Left lung (tissue), 10 donors: ENCODE data around the gene USP53. TPM values are rescaled to one million over a fixed set of nuclear protein-coding genes. Genes with fewer than 3 reads are reported as not detected.

Experiments
- ATAC-seq: fragments of 200-7000 bp; cut with Tn5 transposase; one replicate; pipeline ENCODE4 v1.9.1; 2020; ENCODE audit warnings: moderate library complexity
- DNase-seq, 4 donors: peaks; one replicate each; pipeline ENCODE4 v3.0.0-alpha.2; 2013 to 2020
- H3K27ac ChIP-seq, 2 donors: fragments of 200-600 bp; sonication (generic) in 1 of 2; one replicate each; pipeline versions ENCODE4 v1.5.0 to v1.8.0; 2020 to 2021
- H3K27me3 ChIP-seq, 2 donors: fragments of 200-600 bp; sonication (generic) in 1 of 2; one replicate each; pipeline versions ENCODE4 v1.5.0 to v1.8.0; 2020 to 2021
- H3K36me3 ChIP-seq, 2 donors: fragments of 200-600 bp; sonication (generic) in 1 of 2; one replicate each; pipeline versions ENCODE4 v1.5.0 to v1.8.0; 2020 to 2021
- H3K4me1 ChIP-seq, 2 donors: fragments of 200-600 bp; one replicate each; pipeline ENCODE4 v1.8.0; 2021
- H3K4me3 ChIP-seq, 2 donors: fragments of 200-600 bp; sonication (generic) in 1 of 2; one replicate each; pipeline versions ENCODE4 v1.5.0 to v1.8.0; 2020 to 2021; ENCODE audit warnings: mild to moderate bottlenecking in 1 of 2
- H3K9me3 ChIP-seq, 2 donors: fragments of 200-600 bp; sonication (generic) in 1 of 2; one replicate each; pipeline versions ENCODE4 v1.5.0 to v1.8.0; 2020 to 2021
- intact Hi-C, 2 donors: fragments of 100-400 bp; cut with DNase I; formaldehyde crosslinking; loops; one replicate each; pipeline versions ENCODE4 v1.11.2 to v1.14.2; 2022
- polyA plus RNA-seq, 6 donors: library from polyadenylated mRNA; unstranded; fragments of 120-200 nt; gene quantifications; one replicate each; pipeline ENCODE4 v1.2.1, GENCODE V29; 2013; ENCODE audit not compliant: insufficient read length in 6 of 6
- total RNA-seq, 2 donors: library from RNA; stranded (reverse); fragmentation: NEBNext Ultra II Directional; extraction: Animal tissue kit (Norgen Biotek cat#: 25700); gene quantifications; one replicate each; pipeline ENCODE4 v1.2.1, GENCODE V29; 2021
- TF ChIP-seq, protein P1 (sequence below), 2 donors: fragments of 200-600 bp; sonication (generic) in 1 of 2; IDR thresholded peaks; one replicate each; pipeline versions ENCODE4 v1.5.0 to v1.8.0; 2021; ENCODE audit warnings: antibody characterized with exemption in 2 of 2
- donor health status: DM: no; HTN: yes; CAD: no.
- donor health status: DM: no; HTN: no; CAD: no.

USP53 gene
- total and polyA plus RNA-seq, 8 donors = 25.4 to 51.5 (median 30.6) TPM

DNA sequence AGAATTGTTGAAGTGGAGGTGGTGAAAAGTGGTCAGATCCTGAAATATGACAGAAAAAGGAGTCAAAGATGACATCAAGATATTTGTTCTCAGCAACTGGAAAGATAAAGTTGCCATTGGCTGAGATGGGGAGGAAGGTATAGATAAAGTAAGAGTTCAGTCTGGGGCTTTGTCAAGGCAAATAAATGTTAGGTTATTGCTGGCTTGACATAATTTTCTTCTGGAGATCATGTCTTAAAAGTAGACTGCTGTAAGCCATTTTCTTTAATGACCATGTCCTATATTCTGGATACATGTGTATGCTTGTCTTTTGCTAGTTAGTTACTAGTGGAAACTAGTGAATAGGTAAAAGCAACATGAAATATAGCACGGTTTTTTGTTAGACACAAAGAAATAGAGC is 5.6 kb downstream of the USP53 start:
- intact Hi-C loops = no loop called here
- Histone ChIP-seq H3K9me3 (no peaks in the 10 kb centered on the region), H3K4me3 (no peak overlapping the region), H3K27ac (no peak overlapping the region), H3K4me1 (peaks cover 0 to 6% of the 10 kb centered on the region in 2 donors), H3K27me3 (no peaks in the 10 kb centered on the region), H3K36me3 (no peaks in the 10 kb centered on the region)
- DNase-seq = no peak
- ATAC-seq = no peak
- TF ChIP-seq, protein P1, sequence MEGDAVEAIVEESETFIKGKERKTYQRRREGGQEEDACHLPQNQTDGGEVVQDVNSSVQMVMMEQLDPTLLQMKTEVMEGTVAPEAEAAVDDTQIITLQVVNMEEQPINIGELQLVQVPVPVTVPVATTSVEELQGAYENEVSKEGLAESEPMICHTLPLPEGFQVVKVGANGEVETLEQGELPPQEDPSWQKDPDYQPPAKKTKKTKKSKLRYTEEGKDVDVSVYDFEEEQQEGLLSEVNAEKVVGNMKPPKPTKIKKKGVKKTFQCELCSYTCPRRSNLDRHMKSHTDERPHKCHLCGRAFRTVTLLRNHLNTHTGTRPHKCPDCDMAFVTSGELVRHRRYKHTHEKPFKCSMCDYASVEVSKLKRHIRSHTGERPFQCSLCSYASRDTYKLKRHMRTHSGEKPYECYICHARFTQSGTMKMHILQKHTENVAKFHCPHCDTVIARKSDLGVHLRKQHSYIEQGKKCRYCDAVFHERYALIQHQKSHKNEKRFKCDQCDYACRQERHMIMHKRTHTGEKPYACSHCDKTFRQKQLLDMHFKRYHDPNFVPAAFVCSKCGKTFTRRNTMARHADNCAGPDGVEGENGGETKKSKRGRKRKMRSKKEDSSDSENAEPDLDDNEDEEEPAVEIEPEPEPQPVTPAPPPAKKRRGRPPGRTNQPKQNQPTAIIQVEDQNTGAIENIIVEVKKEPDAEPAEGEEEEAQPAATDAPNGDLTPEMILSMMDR (IDR thresholded peaks at IDR 0.05) = no peak

DNA sequence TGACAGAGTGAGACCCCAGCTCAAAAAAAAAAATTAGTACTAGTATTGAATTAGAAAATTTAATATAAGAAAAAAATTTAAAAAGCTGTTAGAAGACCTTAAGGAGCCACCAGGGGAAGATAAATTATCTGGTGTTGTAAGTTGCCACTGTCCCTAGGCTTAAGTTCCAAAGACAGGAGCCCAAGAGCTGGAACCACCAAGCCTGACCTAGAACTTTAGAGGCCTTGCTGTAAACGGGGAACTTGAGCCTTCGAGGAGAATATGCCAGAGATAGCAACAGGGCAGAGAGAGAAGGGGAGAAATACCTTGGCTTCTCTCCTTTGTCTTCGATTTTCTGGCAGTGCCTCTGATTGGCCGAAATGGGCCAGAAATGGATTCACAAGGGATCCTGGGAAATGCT is 8.9 kb downstream of the USP53 start:
- H3K4me3 ChIP-seq = no peak overlapping the region
- H3K4me1 ChIP-seq = no peaks in the 10 kb centered on the region
- TF ChIP-seq, protein P1 (IDR thresholded peaks at IDR 0.05) = no peak
- DNase-seq = no peak
- no peaks in the 10 kb centered on the region for H3K27me3 ChIP-seq
- no peak for ATAC-seq
- no peaks in the 10 kb centered on the region for H3K9me3 ChIP-seq
- no peak overlapping the region for H3K27ac ChIP-seq
- intact Hi-C loops = no loop called here
- H3K36me3 ChIP-seq = no peaks in the 10 kb centered on the region

DNA sequence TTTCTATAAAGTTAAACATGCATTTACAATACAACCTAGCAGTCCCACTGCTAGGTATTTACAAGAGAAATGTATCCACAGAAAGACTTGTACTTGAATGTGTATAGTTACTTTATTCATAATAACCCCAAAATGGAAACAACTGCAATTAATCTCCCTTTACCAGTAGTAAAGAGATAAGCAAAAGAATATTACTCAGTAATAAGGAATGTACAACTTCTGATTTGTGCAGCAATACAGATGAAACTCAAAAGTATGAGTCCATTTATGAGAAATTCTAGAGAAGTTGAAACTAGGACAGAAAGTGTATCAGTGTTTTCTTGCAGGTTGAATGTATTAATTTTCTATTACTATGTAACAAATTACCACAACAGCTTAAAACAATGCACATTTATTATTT is 15.2 kb downstream of the USP53 start:
- intact Hi-C loops = no loop called here
- no peak overlapping the region for H3K27ac ChIP-seq
- DNase-seq (no peak), ATAC-seq (no peak)
- H3K9me3 ChIP-seq = no peaks in the 10 kb centered on the region
- TF ChIP-seq, protein P1 (IDR thresholded peaks at IDR 0.05) = no peak
- no peaks in the 10 kb centered on the region for H3K36me3 ChIP-seq
- H3K4me3 ChIP-seq = no peak overlapping the region
- no peaks in the 10 kb centered on the region for H3K27me3 ChIP-seq
- H3K4me1 ChIP-seq = peaks cover 0 to 5% of the 10 kb centered on the region in 2 donors

DNA sequence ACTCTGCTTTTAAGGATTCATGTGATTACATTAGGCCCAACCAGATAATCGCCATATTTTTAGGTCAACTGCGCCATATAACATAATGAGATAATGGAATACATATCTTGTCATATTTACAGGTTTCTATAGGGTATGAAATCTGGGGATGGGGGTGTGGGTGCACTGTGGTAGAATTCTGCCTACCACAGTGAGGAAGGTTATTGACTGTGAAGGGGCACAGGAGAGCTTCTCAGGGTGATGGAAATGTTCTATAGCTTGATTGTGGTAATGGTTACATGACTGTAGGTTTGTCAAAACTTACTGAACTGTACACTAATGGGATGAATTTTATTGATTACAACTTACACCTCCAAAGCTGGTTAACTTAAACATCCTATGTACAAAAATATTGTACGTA is 15.9 kb downstream of the USP53 start:
- intact Hi-C loops = no loop called here
- no peak for DNase-seq

DNA sequence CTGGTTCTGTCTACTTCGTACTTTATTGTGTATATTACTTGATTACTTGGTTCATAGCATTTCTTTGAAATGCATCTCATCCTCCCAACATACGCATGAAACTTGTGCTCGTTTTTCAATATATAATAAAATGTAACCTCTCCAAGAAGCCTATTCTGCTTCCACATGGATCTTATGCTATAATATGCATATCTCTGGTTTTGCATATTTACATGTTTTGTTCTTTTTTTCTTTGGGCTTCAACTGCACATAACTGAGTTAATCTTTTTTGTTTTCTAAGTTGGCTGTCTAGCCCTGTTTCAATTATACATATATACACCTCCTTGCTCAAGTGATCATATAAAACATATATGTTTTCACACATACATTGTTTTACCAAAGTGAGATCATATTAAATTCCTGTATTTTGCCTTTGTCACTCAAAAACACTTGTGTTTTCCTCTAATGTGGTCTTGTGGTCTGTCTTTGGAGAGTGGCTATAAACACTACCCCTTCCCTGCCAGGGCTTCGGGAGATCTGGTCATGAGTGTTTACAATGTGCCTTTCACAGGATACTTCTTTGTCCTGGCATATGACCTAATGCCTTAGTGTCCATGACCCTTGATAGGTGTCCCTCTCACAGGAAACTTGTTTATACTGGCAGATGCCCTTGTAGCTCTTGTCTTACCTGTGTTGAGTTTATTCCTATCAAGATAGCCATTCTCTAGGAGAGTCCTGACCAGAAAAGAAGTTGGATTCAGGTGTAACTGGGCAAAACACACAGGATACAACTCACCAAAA is 17.6 kb downstream of the USP53 start:
- no peak for DNase-seq
- Histone ChIP-seq H3K27ac (no peak overlapping the region), H3K9me3 (no peaks in the 10 kb centered on the region), H3K36me3 (no peaks in the 10 kb centered on the region), H3K27me3 (no peaks in the 10 kb centered on the region), H3K4me3 (no peak overlapping the region), H3K4me1 (peaks cover 0 to 17% of the 10 kb centered on the region in 2 donors)
- TF ChIP-seq, protein P1 (IDR thresholded peaks at IDR 0.05) = no peak
- ATAC-seq = no peak
- intact Hi-C loops = no loop called here

More for the DNA sequence above, 15.9 kb downstream of the USP53 start:
- Histone ChIP-seq H3K9me3 (no peaks in the 10 kb centered on the region), H3K27me3 (no peaks in the 10 kb centered on the region), H3K27ac (no peak overlapping the region), H3K4me3 (no peak overlapping the region), H3K4me1 (peaks cover 0 to 9% of the 10 kb centered on the region in 2 donors), H3K36me3 (no peaks in the 10 kb centered on the region)
- TF ChIP-seq, protein P1 (IDR thresholded peaks at IDR 0.05) = no peak
- no peak for ATAC-seq
